ENCODE data around the gene TRIM65.

- TF ChIP-seq CTCF (IDR thresholded peaks at IDR 0.05; ENCODE audit: insufficient read depth, low read length) (no peak), REST (IDR thresholded peaks at IDR 0.05; ENCODE audit: insufficient replicate concordance, low read depth) (no peak), POLR2AphosphoS5 (IDR thresholded peaks at IDR 0.05; ENCODE audit: low read depth) (no peak), SPI1 (IDR thresholded peaks at IDR 0.05; ENCODE audit: borderline replicate concordance, low read depth) (no peak)
These were observed 16.9 kb upstream of the TRIM65 start for GRCh38 chr17:75913537-75914210.

Measured in HL-60 (cell line).